IPS DF 4.7 (cell line): ENCODE data around the gene HBS1L.

ENCODE experiments used
- DNase-seq: peaks from one replicate; pipeline ENCODE4 v3.0.0-alpha.2; 2013; ENCODE audit warnings: low spot score; ENCODE audit errors: extremely low read depth

The HBS1L gene

DNA sequence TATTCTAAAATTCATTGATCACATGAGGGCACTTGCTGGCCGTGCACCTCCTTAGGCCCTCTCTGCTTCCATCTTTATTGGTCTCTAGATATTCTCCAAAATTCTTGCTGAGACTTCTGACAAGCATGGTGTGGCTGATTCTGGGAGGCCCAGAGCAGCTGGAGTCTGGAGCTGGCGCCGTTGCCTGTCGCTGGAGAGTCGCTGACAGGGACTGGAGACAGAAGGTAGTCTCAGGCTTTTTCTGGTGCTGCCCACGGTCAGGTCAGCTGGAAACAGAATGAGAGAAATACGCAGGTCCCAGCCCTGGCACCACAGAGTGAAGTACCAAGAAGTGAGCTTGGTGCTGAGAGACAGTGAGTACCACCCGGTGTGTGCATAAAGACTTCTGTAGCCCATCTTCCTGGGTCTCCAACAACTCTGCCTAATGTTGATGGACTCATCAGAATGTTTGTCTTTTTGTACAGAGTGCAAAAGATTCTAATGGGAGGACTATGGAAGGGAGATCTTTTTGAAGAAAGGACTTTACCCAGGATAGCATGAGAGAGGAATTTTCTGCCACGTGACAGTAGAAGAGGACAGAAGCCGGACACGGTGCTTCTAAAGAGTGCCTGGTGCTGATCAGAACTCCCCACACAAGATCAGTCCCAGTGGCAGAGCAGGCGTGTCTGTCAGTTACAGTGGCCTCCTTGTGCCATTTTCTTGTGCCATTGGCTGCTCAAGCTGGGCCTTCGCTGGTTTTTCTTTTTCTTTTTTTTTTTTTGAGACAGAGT, 102.9 kb downstream of the HBS1L start:
- no peak for DNase-seq

DNA sequence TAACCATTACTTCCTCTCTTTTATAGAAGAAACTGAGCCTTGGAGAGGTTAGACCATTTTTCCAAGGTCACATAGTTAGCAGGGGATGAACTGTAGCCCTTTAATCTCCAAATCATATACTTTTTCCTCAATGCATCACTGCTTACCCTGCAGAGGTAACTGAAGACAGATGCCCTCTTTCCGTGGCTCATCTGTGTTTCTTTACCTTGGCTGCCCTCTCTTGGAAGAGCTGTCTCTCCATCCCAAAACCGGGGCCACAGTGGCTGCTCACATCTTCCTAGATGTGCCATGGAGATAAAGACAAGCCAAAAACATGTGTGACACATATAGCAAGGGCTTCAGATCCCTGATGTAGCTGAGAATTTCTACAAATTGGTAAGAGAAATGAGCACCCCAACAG, 104.1 kb downstream of the HBS1L start:
- no peak for DNase-seq

DNA sequence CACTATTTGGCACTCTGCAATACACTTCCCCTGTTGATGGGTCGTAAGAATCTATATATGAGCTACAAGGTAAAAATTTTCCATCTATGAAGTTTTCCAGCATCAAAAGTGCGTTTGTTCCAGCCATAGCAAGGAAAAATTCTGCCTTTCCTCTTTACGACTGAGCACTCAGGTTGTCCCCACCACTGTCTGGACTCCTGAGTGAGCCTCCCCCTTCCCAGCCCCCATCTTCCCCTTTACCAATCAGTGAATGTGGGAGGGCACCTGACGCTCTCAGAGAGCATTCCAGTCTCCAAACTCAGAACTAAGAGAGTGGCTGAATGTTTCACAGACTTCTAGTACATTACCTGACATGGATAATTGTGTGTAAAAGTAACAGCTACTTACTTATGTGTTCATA, 104.7 kb downstream of the HBS1L start, which contains the start of gene ALDH8A1:
Gene ALDH8A1, minus strand, starts transcription at position 175 of the 400 bp plus-strand sequence. Its CDS starts 48 bp downstream, at position 127.
- DNase-seq: no peak

DNA sequence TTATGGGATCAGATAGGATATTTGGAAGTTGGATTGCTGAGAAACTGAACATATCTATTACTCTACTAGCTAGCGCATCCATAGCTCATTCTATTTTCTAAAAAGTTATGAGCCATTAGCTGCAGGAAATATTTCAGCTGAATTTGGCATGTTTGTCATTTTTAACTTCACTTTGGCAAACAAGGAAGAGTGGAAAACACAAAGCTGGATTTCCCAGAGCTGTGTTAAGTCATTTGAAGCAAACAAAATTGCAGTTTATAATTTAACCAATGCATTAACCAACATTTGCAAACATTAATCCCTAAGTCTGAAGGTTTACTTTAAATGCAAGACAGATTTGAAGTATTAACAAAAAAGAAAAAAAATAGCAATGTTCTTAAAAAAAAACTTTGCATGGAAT, 105.9 kb downstream of the HBS1L start:
- no peak for DNase-seq

DNA sequence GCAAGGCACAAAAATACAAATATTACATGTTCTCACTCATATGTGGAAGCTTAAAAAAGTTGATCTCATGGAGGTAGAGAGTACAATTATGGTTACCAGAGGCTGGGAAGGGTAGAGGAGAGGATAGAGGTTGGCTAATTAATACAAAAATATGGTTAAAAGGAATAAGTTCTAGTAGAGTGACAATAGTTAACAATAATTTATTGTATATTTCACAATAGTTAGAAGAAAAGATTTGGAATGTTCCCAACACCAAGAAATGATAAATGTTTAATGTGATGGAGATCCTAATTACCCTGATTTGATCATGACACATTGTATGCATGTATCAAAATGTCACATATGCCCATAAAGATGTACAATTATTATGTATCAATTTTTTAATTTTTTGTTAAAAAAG, 106.5 kb downstream of the HBS1L start:
- no peak for DNase-seq

DNA sequence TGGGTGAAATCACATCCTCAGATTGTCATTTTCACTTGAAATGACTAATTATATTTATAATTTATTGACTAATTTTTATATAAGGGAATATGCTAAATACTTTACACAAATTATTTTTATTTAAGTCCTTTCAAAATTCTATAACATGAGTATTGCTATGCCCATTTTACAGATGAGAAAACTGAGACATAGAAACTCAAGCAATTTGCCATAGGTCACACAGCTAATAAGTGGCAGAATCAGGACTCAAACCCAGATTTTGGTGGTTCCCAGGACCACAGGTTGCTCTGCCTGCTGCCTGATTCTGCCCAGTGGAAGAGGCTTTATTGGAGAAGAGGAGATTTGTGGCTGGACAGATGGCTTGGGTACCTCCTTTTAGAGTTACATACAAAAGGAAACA, 109.6 kb downstream of the HBS1L start:
- DNase-seq: no peak

DNA sequence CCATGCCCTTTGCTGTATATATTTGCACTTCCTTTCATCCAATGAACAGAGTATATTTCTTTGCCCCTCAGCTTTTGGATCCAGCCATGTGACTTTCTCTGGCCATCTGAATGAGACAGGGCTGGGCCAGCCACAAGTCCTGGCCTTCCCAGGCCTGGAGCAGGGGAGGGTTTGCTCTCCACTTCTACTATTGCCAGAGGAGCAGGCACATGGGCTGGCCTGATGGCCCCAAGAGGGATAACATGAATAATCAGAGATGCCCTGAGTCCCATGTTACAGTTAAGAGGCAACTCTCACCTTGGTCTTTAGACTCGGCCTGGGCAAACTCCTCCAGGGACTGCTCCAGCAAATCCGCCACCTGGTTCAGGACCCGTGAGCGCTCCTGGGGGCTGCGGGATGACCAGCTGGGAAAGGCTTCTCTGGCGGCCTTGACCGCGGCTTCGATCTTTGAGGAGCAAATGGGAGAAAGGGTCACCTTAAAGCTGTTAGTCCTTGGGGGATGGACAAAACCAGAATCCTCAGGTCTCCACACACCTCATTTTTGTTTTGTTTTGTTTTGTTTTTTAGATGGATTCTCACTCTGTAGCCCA, 111.0 kb downstream of the HBS1L start:
- DNase-seq: no peak

DNA sequence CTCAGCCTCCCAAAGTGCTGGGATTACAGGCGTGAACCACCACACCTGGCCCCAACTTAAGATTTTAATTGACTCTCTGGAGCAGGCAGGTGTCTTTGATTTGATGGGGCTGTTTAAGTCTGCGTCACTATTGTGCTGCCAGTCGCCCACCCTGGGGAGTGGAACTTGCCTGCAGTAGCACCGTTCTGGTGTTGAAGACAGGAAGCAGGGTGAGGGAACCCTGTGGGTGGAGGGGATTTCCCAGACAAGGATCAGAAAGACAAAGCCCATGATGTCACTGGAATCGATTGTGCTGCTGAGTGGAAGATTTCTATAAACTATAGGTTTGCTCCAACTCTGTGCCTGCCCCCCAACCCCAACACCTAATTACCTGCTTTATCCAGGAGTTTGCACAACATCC, 115.7 kb downstream of the HBS1L start:
- DNase-seq: no peak

DNA sequence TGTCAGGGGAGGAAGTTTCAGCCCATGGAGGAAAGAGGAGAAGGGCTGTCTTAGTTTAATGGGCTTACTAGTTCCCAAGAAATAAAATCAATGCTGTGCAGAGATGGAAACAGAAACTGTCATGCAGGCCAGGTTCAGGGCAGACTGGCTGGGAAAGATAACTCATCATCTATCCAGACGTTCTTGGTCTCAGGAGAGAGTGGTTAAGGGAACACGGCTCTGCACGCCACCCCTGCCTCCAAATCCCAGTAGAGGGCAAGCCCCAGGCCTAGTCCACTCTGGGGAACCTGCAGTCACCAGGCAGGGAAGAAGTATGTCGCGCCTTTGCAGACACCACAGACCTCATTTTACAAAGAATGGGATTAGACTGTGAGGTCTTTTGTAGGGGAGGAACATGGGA, 117.2 kb downstream of the HBS1L start:
- DNase-seq: no peak

DNA sequence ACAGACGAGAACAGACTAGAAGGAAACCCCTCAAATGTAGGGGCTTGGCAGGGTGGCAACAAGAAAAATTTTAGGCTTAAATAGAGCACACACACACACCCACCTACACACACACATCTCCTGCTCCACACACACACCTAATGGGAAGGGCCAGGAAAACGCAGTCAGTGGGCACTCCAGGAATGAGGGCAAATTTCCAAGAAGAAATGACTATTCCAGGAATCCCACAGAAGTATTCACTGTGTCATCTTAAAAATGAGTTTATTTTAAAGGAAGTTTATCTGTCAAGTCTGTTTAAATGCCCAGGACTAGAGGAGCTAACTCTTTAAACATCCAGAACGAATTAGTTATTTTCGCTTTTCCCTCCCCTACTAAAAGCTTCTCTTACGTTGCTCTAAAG, 117.7 kb downstream of the HBS1L start:
- no peak for DNase-seq

DNA sequence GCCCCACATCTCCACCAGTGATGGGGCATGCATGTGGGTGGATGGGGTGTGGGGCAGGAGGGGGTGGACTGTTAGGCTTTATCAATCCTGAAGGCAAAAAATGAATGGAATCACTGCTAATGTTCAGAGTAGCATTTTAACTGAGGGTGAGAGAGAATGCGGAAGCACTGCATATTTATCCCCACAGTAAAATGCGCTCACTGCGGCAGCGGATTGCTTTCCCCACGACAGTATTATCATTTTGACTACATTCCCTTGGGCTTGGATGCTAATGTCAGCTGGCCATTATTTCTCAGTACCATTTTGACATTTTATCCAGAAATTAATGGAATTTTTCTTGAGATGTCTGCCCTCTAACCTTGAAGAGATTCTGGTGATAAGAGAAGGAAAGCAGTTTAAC, 118.1 kb downstream of the HBS1L start:
- no peak for DNase-seq

DNA sequence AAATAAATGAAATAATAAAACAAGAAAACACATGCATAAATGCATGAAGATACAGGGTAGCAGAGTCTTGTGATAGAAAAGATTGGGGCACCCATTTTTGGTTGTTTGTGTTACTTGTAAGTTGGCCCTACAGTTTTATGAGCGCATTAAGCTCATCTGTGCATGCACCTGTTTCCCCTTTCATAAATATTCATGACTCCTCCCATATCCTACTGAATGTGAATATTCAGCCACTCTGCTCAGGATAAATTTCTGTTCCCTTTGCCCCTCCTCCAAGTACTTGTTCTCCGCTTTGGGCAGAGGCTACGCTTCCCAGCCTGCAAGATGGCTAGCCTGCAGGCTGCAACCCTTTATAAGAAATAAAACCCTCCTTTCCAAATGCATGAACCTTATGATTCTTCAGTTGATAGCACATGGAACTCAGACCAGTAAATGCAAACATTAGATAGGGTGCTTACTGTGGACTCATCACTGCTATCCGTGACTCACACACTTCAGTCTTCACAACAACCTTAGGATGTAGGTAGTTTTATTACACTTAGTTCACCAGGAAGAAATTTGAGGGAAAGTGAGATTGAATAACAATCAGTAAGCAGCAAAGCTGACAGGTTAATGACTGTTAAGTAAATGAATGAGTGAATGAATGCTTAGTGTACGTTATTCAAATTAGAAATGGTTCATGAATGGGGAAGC, 119.7 kb downstream of the HBS1L start:
- no peak for DNase-seq

DNA sequence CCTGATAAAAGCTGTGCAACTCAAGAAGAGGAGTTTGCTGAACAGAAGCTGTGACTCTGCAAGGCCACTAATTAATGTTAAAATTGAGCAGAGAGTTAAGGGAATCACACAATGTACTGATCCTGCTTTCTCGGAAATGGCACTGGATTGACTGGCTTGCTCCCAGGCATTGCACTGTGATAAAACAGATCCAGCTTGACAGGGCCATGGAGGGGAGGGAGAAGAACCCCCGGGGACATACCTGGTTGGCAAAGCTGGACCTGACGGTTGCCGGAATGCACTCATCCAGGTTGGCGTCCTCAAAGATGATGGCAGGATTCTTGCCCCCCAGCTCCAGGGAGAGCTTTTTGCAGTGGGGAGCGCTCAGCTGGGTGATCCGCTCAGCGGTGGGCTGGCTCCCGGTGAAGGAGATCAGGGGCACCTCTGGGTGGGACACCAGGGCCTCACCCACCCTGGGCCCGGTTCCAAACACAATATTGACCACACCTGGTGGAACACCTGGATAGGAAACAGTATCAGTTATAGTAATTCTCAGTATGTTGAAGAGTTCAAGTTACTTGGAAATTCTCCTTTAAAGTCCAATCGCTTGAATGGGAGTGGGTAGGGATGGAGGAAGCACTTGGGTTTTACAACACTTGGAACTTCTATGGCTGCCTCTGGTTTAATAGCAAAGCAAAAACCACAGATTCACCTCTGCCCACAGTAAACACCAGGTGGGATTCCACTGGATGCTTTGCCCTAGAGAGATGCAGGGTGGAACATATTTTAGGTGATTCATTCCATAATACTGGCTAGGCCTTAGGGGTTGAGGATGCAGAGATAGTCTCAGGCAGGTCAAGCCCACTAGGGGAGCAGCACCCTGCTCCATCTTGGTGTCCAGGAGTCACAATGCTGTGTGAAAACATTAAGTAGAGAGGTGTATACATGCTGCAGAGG, 121.8 kb downstream of the HBS1L start:
- no peak for DNase-seq

DNA sequence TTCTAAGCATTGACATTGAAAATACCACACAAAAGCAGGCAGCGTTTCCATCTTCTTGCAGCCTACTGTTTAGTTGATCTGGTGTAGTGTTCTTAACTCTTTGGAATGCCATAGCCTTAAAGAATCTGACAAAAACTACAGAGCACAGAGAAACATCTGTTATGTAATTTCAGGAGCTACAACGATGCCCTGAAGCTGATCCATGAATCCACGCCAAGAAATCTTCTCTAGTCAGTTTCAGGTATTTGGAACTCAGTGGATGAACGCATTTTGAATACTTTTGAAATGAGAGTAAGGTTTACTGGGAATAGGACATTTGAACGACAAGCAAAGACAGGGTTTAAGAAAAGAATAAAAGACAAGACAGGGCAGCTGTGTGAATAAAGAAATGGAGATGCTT, 122.5 kb downstream of the HBS1L start:
- DNase-seq: no peak

DNA sequence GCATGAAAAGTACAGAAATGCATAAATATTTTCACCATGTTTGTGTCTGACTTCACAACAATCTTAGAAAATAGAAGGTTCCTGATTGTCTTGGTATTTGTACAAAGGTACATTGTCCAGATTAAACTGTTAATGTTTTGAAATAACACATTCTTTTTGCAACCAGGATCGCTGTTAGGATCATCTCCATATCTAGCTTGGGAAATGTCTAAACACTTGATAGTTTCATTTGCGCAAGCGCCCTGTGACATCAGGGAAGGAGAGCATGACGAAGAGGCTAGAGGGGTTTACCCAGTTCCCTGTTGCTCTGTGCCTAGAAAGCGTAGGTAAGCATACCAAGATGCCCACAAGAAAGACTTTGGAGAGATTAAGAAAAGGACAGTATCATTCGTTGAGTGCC, 124.2 kb downstream of the HBS1L start:
- DNase-seq: no peak

DNA sequence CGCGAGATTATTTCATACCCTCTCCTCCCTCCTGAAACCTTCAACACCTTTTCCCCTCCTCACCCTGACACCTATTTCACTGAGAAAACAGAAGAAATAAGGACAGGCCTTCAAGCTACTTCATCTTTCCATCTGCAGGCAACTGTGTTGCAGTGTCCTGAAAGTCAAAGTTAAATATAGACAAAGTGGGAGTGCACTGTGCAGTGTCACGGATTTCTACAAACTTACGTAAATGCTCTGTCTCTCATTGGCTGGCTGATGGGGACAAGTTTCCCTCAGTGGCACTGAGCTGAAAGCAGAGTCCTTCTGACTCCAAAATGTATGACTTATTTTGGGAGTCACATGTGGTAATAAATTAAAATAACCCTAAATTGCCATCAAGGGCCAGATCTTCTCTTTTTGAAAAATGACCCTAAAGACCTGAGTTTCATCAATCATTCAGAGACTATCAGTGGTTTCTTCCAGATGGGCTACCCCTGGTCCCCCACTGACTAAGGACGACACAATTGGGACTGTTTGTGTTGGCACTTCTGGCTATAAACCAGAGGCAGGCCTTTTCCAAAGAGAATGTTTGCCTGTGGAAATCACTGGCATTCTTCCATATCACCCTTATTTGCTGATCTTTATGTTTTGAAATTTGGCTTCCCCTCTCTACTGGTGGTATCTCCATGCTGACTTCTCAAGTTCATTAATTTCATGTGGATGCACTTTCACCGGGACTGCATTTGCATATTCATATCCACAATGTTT, 126.3 kb downstream of the HBS1L start:
- no peak for DNase-seq

DNA sequence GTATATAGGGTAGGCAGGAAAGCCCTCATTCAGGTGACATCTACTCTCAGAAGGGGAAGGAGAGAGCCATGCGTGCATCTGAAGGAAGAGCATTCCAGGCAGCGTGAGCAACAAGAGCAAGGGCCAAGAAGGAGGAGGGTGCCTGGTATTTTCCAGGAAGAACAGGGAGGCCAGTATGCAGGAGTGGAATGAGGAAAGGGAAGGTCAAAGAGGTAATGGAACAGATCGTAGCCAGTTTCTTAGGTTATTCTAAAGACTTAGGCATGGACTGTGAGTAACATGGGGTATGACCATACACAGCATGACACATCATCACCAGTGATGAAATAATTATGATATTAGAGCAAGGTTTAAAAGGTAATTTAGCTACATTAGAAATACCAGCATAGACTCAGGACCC, 128.8 kb downstream of the HBS1L start:
- DNase-seq: no peak

DNA sequence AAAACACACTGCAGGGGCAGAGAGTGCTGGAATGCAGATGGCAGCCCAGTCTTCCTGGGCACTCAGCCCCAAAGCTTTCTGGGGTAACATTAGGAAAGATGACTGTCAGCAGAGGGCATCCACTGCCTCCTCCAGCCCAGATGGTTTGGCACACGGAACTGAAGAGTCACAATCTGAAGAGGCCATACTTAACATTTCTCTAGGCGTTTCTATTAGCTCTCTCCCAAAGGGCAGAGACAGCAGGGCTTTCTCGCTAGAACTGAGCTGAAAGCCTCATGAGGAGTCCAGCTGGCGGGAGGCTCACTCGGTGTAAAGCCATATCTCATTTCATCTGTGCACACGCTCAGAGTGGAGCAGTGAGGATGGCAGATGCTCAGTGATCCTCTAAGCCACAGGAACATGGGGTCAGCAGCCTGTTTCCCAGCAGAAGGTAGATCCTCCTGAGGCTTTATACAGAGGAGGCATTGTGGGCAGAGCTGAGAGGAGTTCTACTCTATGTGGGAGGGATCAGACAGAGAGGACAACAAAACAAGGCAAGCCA, 132.8 kb downstream of the HBS1L start:
- DNase-seq: no peak

DNA sequence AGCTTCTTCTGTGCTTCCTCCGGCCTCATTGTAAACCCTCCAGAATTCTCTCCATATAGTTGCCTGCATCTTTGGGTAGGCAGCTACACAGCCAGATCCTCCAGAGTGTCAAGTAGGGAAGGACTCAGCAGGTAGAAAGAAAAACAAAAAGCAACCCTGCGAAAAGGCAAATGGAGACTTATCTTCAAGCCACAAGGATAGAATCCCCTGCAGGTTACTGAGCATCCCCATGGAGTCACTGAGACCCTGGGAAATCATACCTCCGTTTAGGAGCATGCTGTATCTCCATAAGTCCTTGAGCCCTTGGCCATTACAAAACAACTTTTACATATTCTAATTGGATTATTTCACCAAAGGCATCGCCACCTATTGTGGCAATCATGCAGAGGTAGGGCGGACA, 133.3 kb downstream of the HBS1L start:
- no peak for DNase-seq

DNA sequence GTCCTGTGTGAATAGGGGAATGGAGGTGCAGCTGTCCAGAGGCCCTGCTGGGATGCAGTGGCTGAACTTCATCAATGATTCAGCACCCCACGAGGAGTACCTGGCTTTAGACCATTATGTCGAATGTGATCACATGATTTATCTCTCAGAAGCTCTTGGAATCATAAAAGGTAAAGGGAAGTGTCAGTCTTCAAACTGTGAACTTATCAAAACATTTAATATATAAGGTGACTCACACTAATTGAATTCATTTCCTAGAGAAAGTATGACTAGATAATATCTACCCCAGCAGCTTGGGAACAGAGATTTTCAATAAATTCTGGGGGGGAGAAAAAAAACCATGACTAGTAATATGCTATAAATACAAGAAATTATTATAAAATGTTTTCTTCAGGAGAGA, 134.2 kb downstream of the HBS1L start:
- no peak for DNase-seq
